Natural killer cell (primary cell): Measurements from ENCODE around the gene TOM1. TPM values are rescaled to one million over a fixed set of nuclear protein-coding genes. Genes with fewer than 3 reads are reported as not detected.
A peak's percentile ranks its signal among the peaks of the same experiment; 100 is the strongest.

Source experiments
- ATAC-seq, 3 donors: fragments of 150-1000 bp in 2 of 3; fragments of 200-7000 bp in 1 of 3; cut with Tn5 transposase; 1 replicate in 1 of 3; 2 replicates in 2 of 3; pipeline ENCODE4 v1.10.0; 2021; ENCODE audit warnings: mild to moderate bottlenecking in 2 of 3, moderate library complexity in 2 of 3
- DNase-seq, 2 donors: peaks; one replicate each; pipeline versions ENCODE4 v3.0.0 to v3.0.0-alpha.2; 2013 to 2021; ENCODE audit warnings: mixed read lengths in 1 of 2
- H3K27ac ChIP-seq: one replicate; pipeline ENCODE4 v1.5.1; 2013; ENCODE audit warnings: mild to moderate bottlenecking, low read length
- H3K27me3 ChIP-seq: one replicate; pipeline ENCODE4 v1.6.1; 2013; ENCODE audit warnings: low read length; ENCODE audit not compliant: control insufficient read depth, insufficient read depth
- H3K36me3 ChIP-seq: one replicate; pipeline ENCODE4 v1.6.1; 2013; ENCODE audit warnings: low read length; ENCODE audit not compliant: control insufficient read depth, insufficient read depth
- H3K4me1 ChIP-seq: one replicate; pipeline ENCODE4 v1.6.1; 2013; ENCODE audit warnings: low read length; ENCODE audit not compliant: control insufficient read depth, insufficient read depth
- H3K4me3 ChIP-seq: one replicate; pipeline ENCODE4 v1.5.1; 2013; ENCODE audit warnings: low read length
- H3K9me3 ChIP-seq: one replicate; pipeline ENCODE4 v1.6.1; 2013; ENCODE audit warnings: low read length; ENCODE audit not compliant: control insufficient read depth, insufficient read depth
- H3K27ac Mint-ChIP-seq, 2 donors: one replicate each; pipeline ENCODE4 v1.8.0; 2022; ENCODE audit warnings: mild to moderate bottlenecking in 2 of 2, mixed read lengths in 2 of 2, moderate library complexity in 1 of 2
- H3K27me3 Mint-ChIP-seq, 2 donors: one replicate each; pipeline ENCODE4 v1.8.0; 2022; ENCODE audit warnings: low read depth in 2 of 2, mixed read lengths in 2 of 2
- H3K36me3 Mint-ChIP-seq: one replicate; pipeline ENCODE4 v1.8.0; 2022; ENCODE audit warnings: mixed read lengths
- H3K4me1 Mint-ChIP-seq, 2 donors: one replicate each; pipeline ENCODE4 v1.8.0; 2022; ENCODE audit warnings: mixed read lengths in 2 of 2
- H3K4me3 Mint-ChIP-seq: one replicate; pipeline ENCODE4 v1.8.0; 2022; ENCODE audit warnings: mild to moderate bottlenecking, moderate library complexity, mixed read lengths
- H3K9me3 Mint-ChIP-seq, 2 donors: one replicate each; pipeline ENCODE4 v1.8.0; 2022; ENCODE audit warnings: mixed read lengths in 2 of 2
- WGBS: methylation state at CpG from one replicate; pipeline ENCODE4 v1.1.7; 2013; ENCODE audit warnings: missing lambda C conversion rate; ENCODE audit not compliant: insufficient coverage; 5-methylcytosine and 5-hydroxymethylcytosine counted together
- intact Hi-C: fragments of 100-400 bp; cut with micrococcal nuclease; formaldehyde crosslinking; loops from one replicate; pipeline ENCODE4 v1.14.2; 2022
- total RNA-seq, 4 donors: library from RNA; stranded (reverse); fragments of 120-200 nt in 1 of 4; gene quantifications; one replicate each; pipeline versions ENCODE4 v1.2.3 to v1.2.4, GENCODE V29; 2013 to 2022
- TF ChIP-seq, protein P1 (sequence below): fragments of 200-600 bp; IDR thresholded peaks from one replicate; pipeline ENCODE4 v1.8.0; 2022; ENCODE audit warnings: antibody characterized with exemption

TOM1 gene
- total RNA-seq, 3 donors from 2014 or later (not counting 1 experiment from before 2014, with no cell fraction given), result 102 to 132 (median 107) TPM

DNA sequence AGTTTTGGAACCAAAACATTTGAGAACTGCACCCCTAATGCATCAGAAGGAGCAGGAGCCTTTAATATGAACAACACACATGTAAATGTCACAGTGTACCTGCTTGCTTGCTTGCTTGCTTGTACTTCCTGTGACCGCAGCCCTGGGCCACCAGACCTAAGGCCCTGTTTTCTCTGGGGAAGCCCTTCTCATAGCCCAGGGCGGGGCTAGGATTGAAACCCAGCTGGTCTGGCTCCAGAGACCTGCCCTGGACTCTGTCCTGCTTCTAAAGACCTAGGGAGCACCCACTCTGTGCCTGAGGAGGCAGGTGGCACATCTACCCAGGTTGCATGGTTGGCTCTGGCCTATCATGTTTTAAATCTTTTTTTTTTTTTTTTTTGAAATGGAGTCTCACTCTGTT is 92.7 kb downstream of the TOM1 start:
- H3K36me3 ChIP-seq, result no peaks in the 10 kb centered on the region
- ATAC-seq (no peak), DNase-seq (no peak)
- H3K27me3 ChIP-seq, result no peaks in the 10 kb centered on the region
- H3K4me1 Mint-ChIP-seq, result peaks cover 3 to 10% of the 10 kb centered on the region in 2 donors
- H3K27ac ChIP-seq, result no peak overlapping the region
- H3K4me3 ChIP-seq, result no peak overlapping the region
- WGBS, result 62% methylated on average over 2 of the region's 2 CpGs
- no peaks in the 10 kb centered on the region for H3K9me3 ChIP-seq
- H3K36me3 Mint-ChIP-seq, result no peaks in the 10 kb centered on the region
- H3K27me3 Mint-ChIP-seq, result no peaks in the 10 kb centered on the region
- H3K27ac Mint-ChIP-seq, result no peak overlapping the region
- no peak overlapping the region for H3K4me3 Mint-ChIP-seq
- TF ChIP-seq, protein P1, sequence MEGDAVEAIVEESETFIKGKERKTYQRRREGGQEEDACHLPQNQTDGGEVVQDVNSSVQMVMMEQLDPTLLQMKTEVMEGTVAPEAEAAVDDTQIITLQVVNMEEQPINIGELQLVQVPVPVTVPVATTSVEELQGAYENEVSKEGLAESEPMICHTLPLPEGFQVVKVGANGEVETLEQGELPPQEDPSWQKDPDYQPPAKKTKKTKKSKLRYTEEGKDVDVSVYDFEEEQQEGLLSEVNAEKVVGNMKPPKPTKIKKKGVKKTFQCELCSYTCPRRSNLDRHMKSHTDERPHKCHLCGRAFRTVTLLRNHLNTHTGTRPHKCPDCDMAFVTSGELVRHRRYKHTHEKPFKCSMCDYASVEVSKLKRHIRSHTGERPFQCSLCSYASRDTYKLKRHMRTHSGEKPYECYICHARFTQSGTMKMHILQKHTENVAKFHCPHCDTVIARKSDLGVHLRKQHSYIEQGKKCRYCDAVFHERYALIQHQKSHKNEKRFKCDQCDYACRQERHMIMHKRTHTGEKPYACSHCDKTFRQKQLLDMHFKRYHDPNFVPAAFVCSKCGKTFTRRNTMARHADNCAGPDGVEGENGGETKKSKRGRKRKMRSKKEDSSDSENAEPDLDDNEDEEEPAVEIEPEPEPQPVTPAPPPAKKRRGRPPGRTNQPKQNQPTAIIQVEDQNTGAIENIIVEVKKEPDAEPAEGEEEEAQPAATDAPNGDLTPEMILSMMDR, result no peak
- H3K9me3 Mint-ChIP-seq, result no peaks in the 10 kb centered on the region
- H3K4me1 ChIP-seq, result peaks cover 7% of the 10 kb centered on the region
- intact Hi-C loops, result no loop called here

DNA sequence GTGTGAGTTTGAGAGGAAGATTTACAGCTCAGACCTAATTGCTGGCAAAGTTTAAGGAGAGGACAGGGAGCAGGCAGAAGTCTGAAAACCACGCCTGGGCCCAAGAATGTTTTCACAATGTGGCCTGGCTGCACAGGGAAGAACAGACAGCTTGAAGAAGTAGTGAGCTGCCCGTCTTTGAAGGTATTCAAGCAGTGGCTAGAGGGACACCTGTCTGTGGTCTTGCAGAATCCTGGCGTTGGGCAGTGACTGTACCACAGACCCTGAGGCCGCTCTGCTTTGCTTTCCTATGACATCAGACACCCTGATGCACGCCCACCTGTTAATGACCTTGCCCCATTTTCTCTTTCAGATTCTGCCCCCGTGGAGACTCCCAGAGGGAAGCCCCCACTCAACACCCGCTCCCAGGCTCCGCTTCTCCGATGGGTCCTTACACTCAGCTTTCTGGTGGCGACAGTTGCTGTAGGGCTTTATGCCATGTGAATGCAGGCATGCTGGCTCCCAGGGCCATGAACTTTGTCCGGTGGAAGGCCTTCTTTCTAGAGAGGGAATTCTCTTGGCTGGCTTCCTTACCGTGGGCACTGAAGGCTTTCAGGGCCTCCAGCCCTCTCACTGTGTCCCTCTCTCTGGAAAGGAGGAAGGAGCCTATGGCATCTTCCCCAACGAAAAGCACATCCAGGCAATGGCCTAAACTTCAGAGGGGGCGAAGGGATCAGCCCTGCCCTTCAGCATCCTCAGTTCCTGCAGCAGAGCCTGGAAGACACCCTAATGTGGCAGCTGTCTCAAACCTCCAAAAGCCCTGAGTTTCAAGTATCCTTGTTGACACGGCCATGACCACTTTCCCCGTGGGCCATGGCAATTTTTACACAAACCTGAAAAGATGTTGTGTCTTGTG is 93.7 kb downstream of the TOM1 start:
- H3K4me3 Mint-ChIP-seq, result no peak overlapping the region
- H3K36me3 Mint-ChIP-seq, result no peaks in the 10 kb centered on the region
- H3K27me3 Mint-ChIP-seq, result no peaks in the 10 kb centered on the region
- H3K27ac Mint-ChIP-seq, result peak overlapping the region; percentile 75 to 78
- Histone ChIP-seq H3K9me3 (no peaks in the 10 kb centered on the region), H3K27ac (no peak overlapping the region), H3K4me1 (peaks cover 7% of the 10 kb centered on the region), H3K27me3 (no peaks in the 10 kb centered on the region), H3K36me3 (no peaks in the 10 kb centered on the region), H3K4me3 (no peak overlapping the region)
- ATAC-seq (peak in 1 of 3 donors; percentile 10), DNase-seq (no peak)
- intact Hi-C loops, result no loop called here
- H3K9me3 Mint-ChIP-seq, result no peaks in the 10 kb centered on the region
- 88% methylated on average over 16 of the region's 16 CpGs for WGBS
- H3K4me1 Mint-ChIP-seq, result peaks cover 3 to 10% of the 10 kb centered on the region in 2 donors
- TF ChIP-seq, protein P1, result no peak

DNA sequence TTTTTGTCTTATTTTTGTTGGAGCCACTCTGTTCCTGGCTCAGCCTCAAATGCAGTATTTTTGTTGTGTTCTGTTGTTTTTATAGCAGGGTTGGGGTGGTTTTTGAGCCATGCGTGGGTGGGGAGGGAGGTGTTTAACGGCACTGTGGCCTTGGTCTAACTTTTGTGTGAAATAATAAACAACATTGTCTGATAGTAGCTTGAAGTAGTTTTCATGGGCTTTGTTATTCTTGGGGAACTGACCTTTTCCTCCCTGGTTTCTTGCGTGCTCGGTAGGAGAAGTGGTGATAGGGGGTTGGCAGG is 94.3 kb downstream of the TOM1 start:
- H3K36me3 ChIP-seq, result no peaks in the 10 kb centered on the region
- no peaks in the 10 kb centered on the region for H3K9me3 Mint-ChIP-seq
- H3K4me1 Mint-ChIP-seq, result peaks cover 3 to 10% of the 10 kb centered on the region in 2 donors
- H3K9me3 ChIP-seq, result no peaks in the 10 kb centered on the region
- no peaks in the 10 kb centered on the region for H3K27me3 Mint-ChIP-seq
- H3K27me3 ChIP-seq, result no peaks in the 10 kb centered on the region
- ATAC-seq, result peak; percentile 39 to 75 (median 49)
- TF ChIP-seq, protein P1, result no peak
- H3K4me1 ChIP-seq, result peaks cover 9% of the 10 kb centered on the region
- no peaks in the 10 kb centered on the region for H3K36me3 Mint-ChIP-seq
- no peak for DNase-seq
- intact Hi-C loops, result no loop called here
- 53% methylated on average over 4 of the region's 4 CpGs for WGBS
- H3K27ac Mint-ChIP-seq, result peak overlapping the region; percentile 75 to 78
- no peak overlapping the region for H3K4me3 ChIP-seq
- no peak overlapping the region for H3K4me3 Mint-ChIP-seq
- peak overlapping the region; percentile 30 for H3K27ac ChIP-seq
